GM12892 (cell line): Measurements from ENCODE around the gene TLDC2.

Source experiments
- POLR2A ChIP-seq: IDR thresholded peaks from 2 replicates; pipeline ENCODE4 v1.6.1; 2011; ENCODE audit warnings: low read depth, low read length, control low read depth
- POLR2AphosphoS5 ChIP-seq: IDR thresholded peaks from 2 replicates; pipeline ENCODE4 v1.6.1; 2011; ENCODE audit warnings: low read depth, low read length, control low read depth
- TAF1 ChIP-seq: IDR thresholded peaks from 2 replicates; pipeline ENCODE4 v1.6.1; 2011; ENCODE audit warnings: low read depth, mild to moderate bottlenecking, control low read depth, low read length, borderline replicate concordance

- TF ChIP-seq TAF1 (no peak), POLR2AphosphoS5 (no peak), POLR2A (no peak)
Measured at GRCh38 chr20:36885356-36885755, 9.4 kb downstream of the TLDC2 start.
